GM12878 (cell line): ENCODE results near the gene HSD17B12. TPM values are rescaled to one million over a fixed set of nuclear protein-coding genes. Genes with fewer than 3 reads are reported as not detected.

Source experiments
- ATAC-seq: fragments of 200-7000 bp; cut with Tn5 transposase; 3 replicates; pipeline ENCODE4 v1.9.1; 2020; ENCODE audit warnings: mild to moderate bottlenecking, moderate library complexity
- BruUV-seq: library from RNA; stranded (reverse); fragments of 400-500 nt; replicated peaks from 2 replicates; lab custom pipeline; 2021; lab: Mats Ljungman, UMichigan
- CTCF ChIA-PET: fragments of 300-600 bp; sonication (Branson Sonifier 250); formaldehyde crosslinking; extraction: SDS; loops from one replicate; lab custom pipeline; 2021; ENCODE audit warnings: inconsistent platforms; lab: Yijun Ruan, JAX
- POLR2A ChIA-PET: fragments of 350-600 bp; formaldehyde crosslinking; extraction: SDS; loops from one replicate; lab custom pipeline; 2021; ENCODE audit warnings: inconsistent platforms; lab: Charles Lee
- RAD21 ChIA-PET: fragments of 300-600 bp; sonication (Branson Sonifier 250); formaldehyde crosslinking; loops from one replicate; lab custom pipeline; 2023; ENCODE audit warnings: antibody characterized with exemption; ENCODE audit not compliant: unreplicated experiment; lab: Charles Lee
- SMC1A ChIA-PET: fragments of 300-600 bp; sonication (Branson Sonifier 250); formaldehyde crosslinking; loops from one replicate; lab custom pipeline; 2023; ENCODE audit not compliant: unreplicated experiment, uncharacterized antibody; lab: Charles Lee
- DNase-seq: peaks from one replicate; pipeline ENCODE4 v3.0.0-alpha.2; 2011; ENCODE audit warnings: low read depth, low spot score
- FAIRE-seq: peaks from 3 replicates; lab custom pipeline; 2011; peaks lifted over from hg19 to GRCh38; lab: Jason Lieb, UNC
- H2AFZ ChIP-seq: 2 replicates; pipeline ENCODE4 v1.6.0; 2011; ENCODE audit warnings: low read depth, low read length, control low read depth; ENCODE audit not compliant: control insufficient read depth
- H3K27ac ChIP-seq: 2 replicates; pipeline ENCODE4 v1.5.1; 2011; ENCODE audit warnings: control low read depth; ENCODE audit not compliant: control insufficient read depth, insufficient read depth
- H3K27me3 ChIP-seq, 2 experiments: replicated peaks in 1 of 2; 2 replicates each; pipeline versions ENCODE4 v1.6.0 to v1.6.1; 2011; ENCODE audit warnings: low read length in 1 of 2; ENCODE audit not compliant: control insufficient read depth in 2 of 2, insufficient read depth in 2 of 2
- H3K36me3 ChIP-seq, 2 experiments: 2 replicates each; pipeline ENCODE4 v1.5.1; 2011; ENCODE audit warnings: low read length in 1 of 2; ENCODE audit not compliant: control insufficient read depth in 2 of 2, insufficient read depth in 2 of 2
- H3K4me1 ChIP-seq: 2 replicates; pipeline ENCODE4 v1.6.1; 2011; ENCODE audit warnings: mild to moderate bottlenecking, low read length, moderate library complexity, mixed read lengths; ENCODE audit not compliant: control insufficient read depth, insufficient read depth
- H3K4me2 ChIP-seq: 2 replicates; pipeline ENCODE4 v1.6.0; 2011; ENCODE audit warnings: control low read depth; ENCODE audit not compliant: control insufficient read depth, insufficient read depth
- H3K4me3 ChIP-seq: fragments of 200-600 bp; sonication (generic); 2 replicates; pipeline ENCODE4 v1.5.1; 2016
- H3K79me2 ChIP-seq: 2 replicates; pipeline ENCODE4 v1.6.0; 2011; ENCODE audit warnings: low read length; ENCODE audit not compliant: control insufficient read depth, insufficient read depth
- H3K9ac ChIP-seq: 2 replicates; pipeline ENCODE4 v1.8.0; 2011; ENCODE audit warnings: low read length, control low read depth, mixed read lengths; ENCODE audit not compliant: control insufficient read depth, insufficient read depth
- H3K9me3 ChIP-seq: replicated peaks from 3 replicates; pipeline ENCODE4 v1.5.1; 2011; ENCODE audit warnings: mild to moderate bottlenecking, low read length; ENCODE audit not compliant: control insufficient read depth, insufficient read depth
- H4K20me1 ChIP-seq: 2 replicates; pipeline ENCODE4 v1.6.0; 2011; ENCODE audit not compliant: control insufficient read depth, insufficient read depth
- BHLHE40 ChIP-seq, 2 experiments: fragments of 450-650 bp in 1 of 2; IDR thresholded peaks; 2 replicates each; pipeline ENCODE4 v1.6.1; 2011 to 2017; ENCODE audit warnings: low read depth in 2 of 2, borderline replicate concordance in 1 of 2, improper control_type of control experiment in 1 of 2, low read length in 1 of 2, mild to moderate bottlenecking in 1 of 2
- CHD1 ChIP-seq: IDR thresholded peaks from 2 replicates; pipeline ENCODE4 v1.6.1; 2012; ENCODE audit warnings: low read depth, low read length, improper control_type of control experiment
- EED ChIP-seq: sonication (generic); IDR thresholded peaks from 2 replicates; pipeline ENCODE4 v1.6.1; 2016; ENCODE audit warnings: antibody characterized with exemption, low read depth
- FOS ChIP-seq: IDR thresholded peaks from 3 replicates; pipeline ENCODE4 v1.6.1; 2011; ENCODE audit warnings: borderline replicate concordance; ENCODE audit not compliant: insufficient read length; ENCODE audit errors: extremely low read depth
- JUNB ChIP-seq: IDR thresholded peaks from 2 replicates; pipeline ENCODE4 v1.6.1; 2016; ENCODE audit warnings: antibody characterized with exemption, mild to moderate bottlenecking
- NFYB ChIP-seq: IDR thresholded peaks from 2 replicates; pipeline ENCODE4 v1.6.1; 2011; ENCODE audit warnings: low read depth, mild to moderate bottlenecking, low read length, improper control_type of control experiment, moderate library complexity; ENCODE audit not compliant: insufficient read depth
- NR2C1 ChIP-seq: fragments of 450-650 bp; IDR thresholded peaks from 2 replicates; pipeline ENCODE4 v1.6.1; 2017; ENCODE audit warnings: antibody characterized with exemption, mild to moderate bottlenecking, moderate library complexity
- NR2F1 ChIP-seq: fragments of 450-650 bp; conservative IDR thresholded peaks from 2 replicates; pipeline ENCODE4 v1.6.1; 2017; ENCODE audit warnings: mild to moderate bottlenecking
- POLR2A ChIP-seq: IDR thresholded peaks from 2 replicates; pipeline ENCODE4 v1.6.1; 2011; ENCODE audit warnings: low read depth, mild to moderate bottlenecking, low read length
- PRDM15 ChIP-seq: fragments of 450-650 bp; formaldehyde crosslinking; IDR thresholded peaks from 2 replicates; pipeline ENCODE4 v1.4.0; 2020; ENCODE audit warnings: mild to moderate bottlenecking, moderate library complexity
- TAF1 ChIP-seq: IDR thresholded peaks from 2 replicates; pipeline ENCODE4 v1.6.1; 2011; ENCODE audit warnings: mild to moderate bottlenecking, low read depth, low read length, borderline replicate concordance
- TBL1XR1 ChIP-seq: IDR thresholded peaks from 2 replicates; pipeline ENCODE4 v1.6.1; 2012; ENCODE audit warnings: low read depth, low read length, improper control_type of control experiment
- USF2 ChIP-seq: IDR thresholded peaks from 2 replicates; pipeline ENCODE4 v1.6.1; 2011; ENCODE audit warnings: low read depth, low read length, improper control_type of control experiment, borderline replicate concordance
- YBX1 ChIP-seq: fragments of 450-650 bp; IDR thresholded peaks from 2 replicates; pipeline ENCODE4 v1.6.1; 2016; ENCODE audit warnings: antibody characterized with exemption
- WGBS: methylation state at CpG from one replicate; pipeline ENCODE4 v1.1.6; 2016; ENCODE audit warnings: low lambda C conversion rate; ENCODE audit not compliant: insufficient replicate concordance, insufficient coverage; ENCODE audit errors: missing lambda C conversion rate; 5-methylcytosine and 5-hydroxymethylcytosine counted together
- in situ Hi-C: fragments of 300-500 bp; cut with MboI; formaldehyde crosslinking; loops from 9 replicates; pipeline ENCODE4 v1.14.3; 2018; ENCODE audit warnings: mixed read lengths
- intact Hi-C: fragments of 100-400 bp; cut with micrococcal nuclease; formaldehyde crosslinking; loops from one replicate; pipeline ENCODE4 v1.14.2; 2022; ENCODE audit not compliant: unreplicated experiment
- polyA plus RNA-seq, 11 experiments: library from polyadenylated mRNA; depleted of rRNA in 4 of 11; unstranded in 6 of 11; stranded (reverse) in 5 of 11; fragments of >200 nt; fragmentation: Nextera tagmentation in 4 of 11; fragmentation: Illumina TruSeq in 1 of 11; extraction: Ambion mirVana in 4 of 11; extraction: Trizol in 1 of 11; gene quantifications; 1 replicate in 1 of 11; 2 replicates in 10 of 11; pipeline versions ENCODE4 v1.2.1 to v1.2.3, GENCODE V29; 2011 to 2016; ENCODE audit warnings: inconsistent platforms in 2 of 11, missing spikeins in 2 of 11, low read depth in 1 of 11
- total RNA-seq, 4 experiments: library from RNA; depleted of rRNA in 3 of 4; stranded (reverse); fragments of >200 nt in 3 of 4; fragmentation: Illumina TruSeq in 1 of 4; extraction: Trizol in 1 of 4; gene quantifications; 2 replicates each; pipeline versions ENCODE4 v1.2.1 to v1.2.3, GENCODE V29; 2013 to 2021

HSD17B12 gene
- total and polyA plus RNA-seq, 10 of the 15 experiments (the other 5 are each of a cell fraction or from before 2014, with no cell fraction given) = 23.6 to 88.0 (median 64.7) TPM

- Histone ChIP-seq H4K20me1 (no peaks in the 10 kb centered on the region), H3K27ac (no peak overlapping the region), H3K27me3 (no peaks in the 10 kb centered on the region), H3K4me1 (no peaks in the 10 kb centered on the region), H2AFZ (no peak overlapping the region), H3K4me2 (no peak overlapping the region), H3K36me3 (no peaks in the 10 kb centered on the region; a peak in 2 of 4 replicates), H3K9me3 (no peaks in the 10 kb centered on the region), H3K4me3 (no peak overlapping the region), H3K9ac (no peak overlapping the region), H3K79me2 (no peaks in the 10 kb centered on the region)
- ChIA-PET CTCF (interaction anchor here (0.9 to 1.1 kb wide), 2 partner anchors 9 to 19 kb away, joined by 5 to 8 read pairs; no protein-coding TSS in a partner anchor), POLR2A (interaction anchor here (0.6 kb wide), 1 partner anchor 466 kb away, joined by 4 read pairs; no protein-coding TSS in a partner anchor), RAD21 (interaction anchor here (3.1 kb wide), 1 partner anchor 19 kb away, joined by 12 read pairs; no protein-coding TSS in a partner anchor), SMC1A (interaction anchor here (1.0 to 1.3 kb wide), 3 partner anchors 8 to 108 kb away, joined by 3 read pairs; no protein-coding TSS in a partner anchor)
- DNase-seq (no peak), ATAC-seq (no peak), FAIRE-seq (no peak)
- 98% methylated on average over 4 of the region's 4 CpGs for WGBS
- TF ChIP-seq TAF1 = no peak
- intact Hi-C loops = no loop called here
- in situ Hi-C loops = no loop called here
- no TSS peak for BruUV-seq
These were observed 152.0 kb downstream of the HSD17B12 start for GRCh38 chr11:43832536-43832935.

GRCh38 chr11:43833657-43834073 lies 153.1 kb downstream of the HSD17B12 start:
- POLR2A ChIA-PET = interaction anchor here (0.7 kb wide), 1 partner anchor 18 kb away, joined by 3 read pairs; no protein-coding TSS in a partner anchor
- in situ Hi-C loops (no loop called here), intact Hi-C loops (no loop called here)
- Histone ChIP-seq H4K20me1 (no peaks in the 10 kb centered on the region), H3K4me2 (no peak overlapping the region), H2AFZ (no peak overlapping the region), H3K27me3 (no peaks in the 10 kb centered on the region), H3K36me3 (no peaks in the 10 kb centered on the region; a peak in 2 of 4 replicates), H3K4me3 (no peak overlapping the region), H3K9ac (no peak overlapping the region), H3K79me2 (no peaks in the 10 kb centered on the region), H3K4me1 (no peaks in the 10 kb centered on the region), H3K27ac (no peak overlapping the region), H3K9me3 (no peaks in the 10 kb centered on the region)
- ATAC-seq = no peak
- no peak for FAIRE-seq
- SMC1A ChIA-PET = interaction anchor here (0.9 to 1.3 kb wide), 3 partner anchors 9 to 109 kb away, joined by 3 to 4 read pairs (median 3); no protein-coding TSS in a partner anchor
- no peak for DNase-seq
- CTCF ChIA-PET = interaction anchor here (0.9 to 1.1 kb wide), 2 partner anchors 8 to 18 kb away, joined by 5 to 8 read pairs; no protein-coding TSS in a partner anchor
- RAD21 ChIA-PET = no interaction called here
- no TSS peak for BruUV-seq
- 94% methylated on average over 1 of the region's 1 CpG for WGBS
- TF ChIP-seq POLR2A = no peak
- no peak for TF ChIP-seq NR2C1
- TF ChIP-seq JUNB = no peak
- TF ChIP-seq USF2 = no peak
- no peak for TF ChIP-seq FOS
- TF ChIP-seq CHD1 = no peak
- TF ChIP-seq EED = no peak
- TF ChIP-seq NFYB = no peak
- no peak for TF ChIP-seq NR2F1
- no peak for TF ChIP-seq YBX1
- TF ChIP-seq TBL1XR1 = no peak
- TF ChIP-seq PRDM15 (CRISPR knock-in tag) = no peak
- TF ChIP-seq BHLHE40 (IDR thresholded peaks at IDR 0.05; ENCODE audit: borderline replicate concordance in 1 of 2, low read depth in 2 of 2, low read length in 1 of 2) = no peak
